CD4-positive, alpha-beta T cell treated with Interleukin-6 at 100 ng/mL for 8 hours (primary cell): Measurements from ENCODE around the gene CDH4.

Experiments
- DNase-seq: peaks from one replicate; pipeline ENCODE4 v3.0.0-alpha.2; 2020; ENCODE audit warnings: mixed read lengths, low spot score

CDH4 gene

GRCh38 chr20:61673152-61673847 lies 421.2 kb downstream of the CDH4 start:
- DNase-seq = no peak

DNA sequence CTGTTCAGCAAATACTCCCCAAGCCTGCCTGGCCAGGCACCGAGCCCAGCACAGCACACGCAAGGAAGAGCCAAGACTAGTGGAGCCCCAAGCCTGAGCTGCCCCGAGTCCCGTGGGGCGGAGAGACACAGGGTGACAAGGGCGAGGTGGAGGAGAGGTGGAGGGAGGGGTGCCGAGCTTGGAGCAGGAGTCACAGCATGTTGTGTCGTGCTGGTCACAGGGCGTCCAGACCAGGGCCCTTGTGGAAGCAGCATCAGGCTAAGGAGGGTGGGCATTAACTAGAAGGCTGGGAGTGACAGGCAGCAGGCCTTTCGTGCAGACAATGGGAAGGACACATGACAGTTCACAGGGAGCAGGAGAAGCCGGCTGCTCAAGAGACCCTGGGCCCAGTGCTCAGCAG lies 422.1 kb downstream of the CDH4 start:
- DNase-seq = no peak

DNA sequence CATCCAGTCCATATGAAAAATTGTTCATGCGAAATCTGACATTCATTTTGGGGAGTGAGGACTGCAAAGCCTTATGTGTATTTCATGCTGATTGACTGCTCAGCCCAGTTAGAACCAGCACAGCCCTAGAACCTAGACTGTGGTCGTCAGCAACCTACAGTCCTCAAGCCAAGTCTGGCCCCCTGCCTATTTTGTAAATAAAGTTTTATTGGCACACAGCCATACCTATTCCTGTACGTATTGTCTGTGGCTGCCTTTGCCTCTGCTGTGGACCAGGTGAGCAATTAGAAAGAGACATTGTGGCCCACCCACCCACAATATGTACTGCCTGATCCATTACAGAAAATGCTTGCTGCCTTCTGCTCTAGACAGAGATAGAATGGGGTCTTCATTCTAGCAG lies 422.6 kb downstream of the CDH4 start:
- no peak for DNase-seq

GRCh38 chr20:61677928-61678327 lies 425.9 kb downstream of the CDH4 start:
- no peak for DNase-seq

GRCh38 chr20:61678437-61678836 lies 426.4 kb downstream of the CDH4 start:
- no peak for DNase-seq

GRCh38 chr20:61679473-61679872 lies 427.4 kb downstream of the CDH4 start:
- no peak for DNase-seq

- no peak for DNase-seq
Measured at GRCh38 chr20:61680096-61680495, 428.0 kb downstream of the CDH4 start.

DNA sequence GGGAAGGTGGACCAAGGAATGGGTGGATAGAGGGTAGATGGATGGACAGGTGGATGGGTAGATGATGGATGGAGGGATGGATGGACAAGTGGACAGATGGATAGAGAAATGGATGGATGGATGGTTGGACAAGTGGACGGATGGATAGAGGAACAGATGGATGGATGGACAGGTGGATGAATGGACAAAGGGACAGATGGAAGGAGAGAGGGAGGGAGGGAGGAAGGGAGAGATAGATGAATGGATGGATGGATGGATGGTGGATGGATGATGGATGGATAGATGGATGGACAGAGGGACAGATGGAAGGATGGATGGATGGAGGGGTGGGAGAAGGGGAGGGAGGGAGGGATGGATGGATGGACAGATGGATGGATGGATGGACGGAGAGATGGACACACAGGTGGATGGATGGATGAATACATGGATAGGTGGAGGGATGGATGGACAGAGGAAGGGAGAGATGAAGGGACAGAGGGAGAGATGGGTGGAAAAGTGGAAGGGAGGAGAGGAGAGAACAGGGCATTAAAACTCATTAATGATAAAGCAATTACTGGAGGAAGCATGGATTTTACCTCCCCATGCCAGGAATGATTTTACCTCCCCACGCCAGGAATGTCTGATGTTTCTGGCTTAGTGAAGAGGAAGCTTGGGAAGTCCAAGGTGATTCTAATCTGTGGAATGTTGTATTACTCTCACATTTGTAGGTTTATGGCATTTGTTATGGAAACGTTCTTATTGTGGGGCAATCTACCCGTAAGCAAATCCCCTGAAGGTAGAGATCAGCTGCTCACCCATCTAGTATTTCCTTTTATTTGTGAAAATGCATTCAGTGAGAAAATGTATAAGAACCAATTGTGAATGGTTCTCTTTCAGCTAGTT lies 430.3 kb downstream of the CDH4 start:
- DNase-seq = no peak

DNA sequence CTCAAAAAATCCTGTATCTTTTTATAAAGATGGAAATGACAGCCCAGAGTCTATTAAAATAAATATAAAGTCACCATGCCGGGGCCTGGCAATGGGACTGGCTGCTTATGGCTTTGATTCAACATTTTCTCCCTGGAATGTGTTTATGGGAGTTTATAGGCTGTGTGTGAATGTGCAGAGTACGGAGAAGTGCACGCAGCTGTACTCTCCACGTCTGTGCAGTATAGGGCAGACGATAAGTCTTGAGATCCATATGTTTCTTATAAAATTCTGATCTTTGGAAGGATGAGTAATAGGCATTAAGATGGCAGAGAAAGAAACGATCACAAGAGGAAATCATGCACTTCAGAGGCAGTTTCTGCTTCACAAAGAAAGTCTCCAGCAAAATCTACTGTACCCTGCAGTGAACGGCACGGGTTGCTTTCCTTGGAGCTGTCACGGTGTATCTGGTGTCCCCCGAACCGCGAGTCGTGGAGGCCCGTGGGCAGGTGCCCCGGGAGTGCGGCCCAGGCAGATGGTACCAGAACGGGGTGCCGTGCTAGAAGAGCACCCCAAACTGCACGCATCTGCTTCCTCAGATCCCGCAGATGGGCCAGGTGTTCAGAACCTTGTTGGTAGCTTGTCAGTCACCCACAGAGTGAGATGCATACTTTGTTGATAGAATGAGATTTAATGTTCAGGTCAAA lies 431.1 kb downstream of the CDH4 start:
- DNase-seq = no peak

DNA sequence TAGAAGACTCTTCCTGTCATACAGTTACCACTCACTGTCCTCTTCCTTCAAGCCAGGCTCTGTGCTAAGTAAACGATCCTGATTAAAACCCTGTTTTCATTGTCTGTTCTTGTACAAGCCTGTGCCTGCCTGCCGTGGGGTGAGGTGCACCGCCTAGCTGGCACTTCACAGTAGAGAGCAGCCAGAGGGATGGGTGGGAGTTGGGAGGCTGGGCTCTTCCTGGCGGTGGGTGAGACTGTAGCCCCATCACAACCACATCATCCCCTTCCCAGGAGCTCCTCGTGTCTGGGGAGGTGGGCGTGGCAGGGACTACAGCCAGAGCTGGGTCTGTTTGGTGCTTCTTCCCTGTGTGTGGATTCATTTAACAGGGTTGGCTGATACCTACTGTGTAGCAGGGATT lies 431.7 kb downstream of the CDH4 start:
- no peak for DNase-seq

- no peak for DNase-seq
Measured at GRCh38 chr20:61684136-61684535, 432.1 kb downstream of the CDH4 start.

DNA sequence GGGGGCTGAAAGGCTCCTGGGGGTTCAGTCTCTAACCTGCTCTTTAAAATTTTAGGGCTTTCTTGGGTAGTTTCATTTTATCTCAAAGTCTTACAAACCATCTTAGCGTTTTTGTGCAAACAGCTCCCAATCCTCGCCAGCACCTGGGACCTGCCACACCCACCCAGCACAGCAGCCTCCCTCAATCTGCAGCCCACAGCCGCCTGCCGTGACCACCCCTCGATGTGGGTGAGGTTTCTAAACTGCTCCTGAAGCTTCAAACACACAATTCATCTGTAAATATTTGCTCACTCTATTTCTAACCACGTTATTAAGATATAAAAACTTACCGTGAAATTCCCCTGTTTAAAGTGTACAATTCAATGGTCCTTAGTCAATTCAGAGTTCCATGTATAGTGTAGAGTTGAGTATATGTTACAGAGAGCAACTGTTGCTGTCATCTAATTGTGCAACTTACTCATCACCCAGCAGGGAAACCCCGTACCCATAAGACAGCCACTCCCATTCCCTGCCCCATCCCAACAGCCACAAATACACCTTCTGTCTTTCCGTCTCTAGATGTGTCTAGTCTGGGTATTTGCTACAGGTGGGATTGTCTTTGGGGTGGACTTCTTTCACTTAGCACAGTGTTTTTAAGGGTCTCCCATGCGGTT lies 432.6 kb downstream of the CDH4 start:
- DNase-seq = no peak

DNA sequence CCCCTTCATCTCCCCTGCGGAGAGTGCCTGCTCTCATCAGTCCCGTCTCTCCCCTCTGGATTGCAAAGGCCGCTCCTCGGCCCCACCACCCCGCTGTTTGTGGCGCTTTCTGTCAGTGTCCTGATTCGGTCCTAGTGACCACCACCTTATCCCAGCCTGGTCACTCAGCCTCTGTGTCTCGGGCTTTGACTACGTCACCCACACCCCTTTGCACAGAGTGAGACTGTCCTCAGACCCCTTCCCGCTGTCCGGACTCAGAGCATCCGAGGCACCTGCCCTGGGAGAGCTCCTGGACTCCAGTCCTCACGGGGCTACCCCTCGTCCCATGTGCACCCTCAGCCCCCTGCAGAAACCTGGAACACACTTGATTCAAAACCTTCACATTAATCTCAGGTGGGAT lies 433.4 kb downstream of the CDH4 start:
- DNase-seq = no peak

GRCh38 chr20:61686051-61686936 lies 434.2 kb downstream of the CDH4 start:
- no peak for DNase-seq

GRCh38 chr20:61688411-61688810 lies 436.4 kb downstream of the CDH4 start:
- DNase-seq = no peak

- no peak for DNase-seq
Measured at GRCh38 chr20:61690150-61690549, 438.1 kb downstream of the CDH4 start.

DNA sequence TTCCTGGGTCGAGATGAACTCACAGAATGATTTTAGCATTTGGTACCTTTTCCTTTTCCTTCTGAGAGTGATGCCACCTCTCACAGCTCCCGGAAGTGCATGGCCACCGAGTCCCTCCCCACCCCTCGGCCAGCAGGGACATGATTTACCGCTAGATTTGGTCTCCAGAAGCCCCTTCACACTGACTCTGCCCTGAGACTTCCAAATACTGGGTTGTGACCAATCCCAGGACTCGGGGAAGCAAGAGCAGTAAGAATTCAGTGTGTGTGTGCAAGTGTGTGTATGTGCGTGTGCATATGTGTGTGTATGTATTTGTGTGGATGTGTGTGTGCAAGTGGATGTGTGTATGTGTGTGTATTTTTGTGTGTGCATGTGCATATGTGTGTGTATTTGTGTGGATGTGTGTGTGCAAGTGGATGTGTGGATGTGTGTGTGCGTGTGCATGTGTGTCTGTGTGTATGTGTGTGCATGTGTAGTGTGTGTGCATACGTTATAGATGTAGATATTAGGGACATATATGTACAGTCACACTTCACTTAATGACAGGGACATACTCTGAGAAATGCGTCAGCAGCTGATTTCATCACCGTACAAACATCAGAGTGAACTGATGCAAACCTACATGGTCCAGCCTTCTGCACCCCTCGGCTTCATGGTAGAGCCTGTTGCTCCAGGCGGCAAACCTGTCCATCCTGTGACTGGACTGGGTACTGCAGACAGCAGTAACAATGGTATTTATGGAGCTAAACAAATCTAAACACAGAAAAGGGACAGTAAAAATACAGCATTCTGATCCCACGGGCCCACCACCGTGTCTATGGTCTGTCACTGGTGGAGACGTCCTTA lies 439.2 kb downstream of the CDH4 start:
- no peak for DNase-seq

DNA sequence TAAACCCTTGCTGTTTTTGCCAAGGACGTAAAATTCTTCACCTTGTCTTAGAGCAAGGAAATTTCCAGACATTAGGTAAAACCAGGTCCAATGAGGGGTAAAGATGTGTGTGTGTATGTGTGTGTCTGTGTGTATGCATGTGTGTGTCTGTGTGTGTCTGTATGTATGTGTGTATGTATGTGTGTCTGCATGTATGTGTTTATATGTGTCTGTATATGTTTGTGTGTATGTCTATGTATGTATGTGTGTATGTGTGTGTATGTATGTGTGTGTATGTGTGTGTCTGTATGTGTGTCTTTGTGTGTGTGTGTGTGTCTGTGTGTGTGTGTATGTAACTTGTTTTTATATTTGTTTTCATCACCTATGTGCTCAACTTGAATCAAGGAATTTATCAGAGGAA lies 439.9 kb downstream of the CDH4 start:
- no peak for DNase-seq

GRCh38 chr20:61692479-61692878 lies 440.4 kb downstream of the CDH4 start:
- DNase-seq = no peak

DNA sequence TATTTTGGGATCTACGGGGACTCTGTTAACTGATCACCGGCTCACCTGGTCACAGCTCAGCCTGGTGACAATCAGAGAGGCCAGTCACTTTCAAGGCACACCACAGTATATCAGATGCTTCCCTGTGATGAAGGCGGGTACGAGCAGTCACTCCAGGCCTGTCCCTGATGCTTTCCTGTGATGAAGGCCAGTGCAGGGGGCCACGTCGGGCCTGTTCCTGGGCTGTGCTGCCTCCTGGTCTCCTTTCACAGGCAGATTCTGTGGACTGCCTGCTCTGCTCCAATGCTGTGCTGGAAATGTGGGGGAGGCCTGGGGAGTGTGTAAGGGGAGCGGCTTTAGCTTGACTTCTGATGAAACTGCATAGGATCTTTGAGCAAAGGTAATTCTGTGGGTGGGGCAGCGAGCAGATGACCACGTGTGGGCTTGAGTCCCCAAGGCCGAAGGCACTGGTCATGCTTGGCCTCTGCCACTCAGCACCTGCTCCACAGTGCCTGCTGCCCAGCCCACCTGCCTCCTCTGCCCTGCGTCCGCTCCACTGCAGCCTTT lies 441.1 kb downstream of the CDH4 start:
- DNase-seq = no peak
